Measurements from ENCODE around the gene CBX4.

Gene CBX4

GRCh38 chr17:79839356-79840268 is at the start of gene CBX4:
Gene CBX4, minus strand, starts transcription at chr17:79839440. Its CDS starts 189 bp downstream, at chr17:79839251.
- DNase-seq: peak; percentile 65

GRCh38 chr17:79888009-79888540 is 48.8 kb upstream of the CBX4 start:
- DNase-seq: no peak

DNA sequence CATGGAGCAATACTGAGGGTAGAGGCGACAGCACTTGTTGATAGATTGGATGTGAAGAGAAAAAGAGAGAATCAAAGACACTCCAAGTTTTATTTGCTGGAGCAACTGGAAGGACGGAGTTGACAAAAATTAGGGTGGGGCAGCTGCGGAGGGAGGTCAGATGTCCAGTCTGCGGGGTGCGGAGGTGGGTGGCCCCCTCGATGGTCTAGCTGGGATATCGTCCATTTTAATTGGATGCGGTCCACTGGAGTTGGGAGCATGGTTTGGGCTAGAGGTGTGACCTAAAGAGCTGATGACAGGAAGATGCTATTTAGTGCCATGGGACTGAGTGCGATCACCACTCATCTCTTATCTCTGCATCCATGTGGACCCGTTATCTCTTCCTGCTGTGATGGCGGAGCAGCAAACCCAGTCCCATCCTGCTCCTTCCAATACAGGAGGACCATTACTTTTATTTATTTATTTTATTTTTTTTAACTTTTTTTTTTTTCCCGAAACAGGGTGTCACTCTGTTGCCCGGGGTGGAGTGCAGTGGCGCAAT is 48.3 kb upstream of the CBX4 start:
- no peak for DNase-seq

DNA sequence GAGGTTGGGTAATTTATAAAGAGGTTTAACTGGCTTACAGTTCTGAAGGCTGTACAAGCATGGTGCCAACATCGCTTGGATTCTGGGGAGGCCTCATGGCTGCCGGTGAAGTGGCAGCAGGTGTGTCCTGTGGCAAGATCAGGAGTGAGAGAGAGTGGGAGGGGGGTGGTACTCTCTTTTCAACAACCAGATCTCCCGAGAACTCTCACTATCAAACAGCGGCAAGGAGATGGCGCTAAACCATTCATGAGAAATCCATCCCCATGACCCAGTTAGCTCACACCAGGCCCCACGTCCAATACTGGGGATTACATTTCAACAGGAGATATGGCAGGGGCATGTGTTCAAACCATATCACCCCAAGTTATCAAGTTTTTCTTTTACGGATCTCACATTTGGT is 44.0 kb upstream of the CBX4 start:
- no peak for DNase-seq

GRCh38 chr17:79878329-79878947 is 39.2 kb upstream of the CBX4 start:
- no peak for DNase-seq

- DNase-seq: no peak
Measured at GRCh38 chr17:79877041-79877440, 37.8 kb upstream of the CBX4 start.

- DNase-seq: no peak
Measured at GRCh38 chr17:79875511-79875910, 36.3 kb upstream of the CBX4 start.

- no peak for DNase-seq
Measured at GRCh38 chr17:79874329-79874981, 35.2 kb upstream of the CBX4 start.

GRCh38 chr17:79873583-79873982 is 34.3 kb upstream of the CBX4 start:
- DNase-seq: no peak

GRCh38 chr17:79872762-79873161 is 33.5 kb upstream of the CBX4 start:
- DNase-seq: no peak

DNA sequence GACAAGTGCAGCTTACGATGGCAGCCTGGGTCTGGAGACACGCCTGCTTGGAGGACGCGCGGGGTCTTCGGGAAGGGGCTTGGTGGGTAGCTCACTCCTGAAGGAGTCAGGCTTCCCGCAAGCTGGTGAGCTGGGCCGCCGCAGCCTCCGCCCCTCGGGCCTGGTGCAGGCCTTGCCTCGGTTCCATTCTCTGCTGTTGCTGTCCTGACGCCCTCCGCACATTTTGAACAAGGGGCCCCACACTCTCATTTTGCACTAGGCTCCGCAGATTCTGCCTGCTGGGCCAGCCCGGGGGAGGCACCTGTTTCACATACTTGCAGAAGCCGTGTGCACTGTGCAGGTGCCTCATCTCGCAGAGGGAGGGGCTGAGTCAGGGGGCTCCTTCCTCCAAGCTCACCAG is 31.9 kb upstream of the CBX4 start:
- no peak for DNase-seq

DNA sequence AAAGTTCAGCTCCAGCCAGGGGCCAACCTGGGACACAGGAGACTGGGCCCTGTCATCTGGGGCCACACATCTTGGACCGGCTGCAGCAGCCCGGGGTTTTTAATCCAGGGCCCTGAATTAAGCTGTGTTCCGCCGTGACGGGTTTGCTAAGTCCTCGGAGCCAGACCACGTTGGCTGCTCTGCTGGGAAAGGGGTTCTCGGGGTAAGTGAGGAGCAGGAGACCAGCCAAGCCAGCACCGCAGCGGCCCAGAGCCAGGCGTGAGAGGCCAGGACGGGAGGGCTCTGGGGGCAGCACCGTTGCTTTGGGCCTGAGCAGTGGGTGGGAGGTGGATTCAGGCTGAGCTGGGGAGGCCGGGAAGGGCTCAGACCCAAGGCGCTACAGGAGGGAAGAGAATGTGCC is 31.3 kb upstream of the CBX4 start:
- no peak for DNase-seq

DNA sequence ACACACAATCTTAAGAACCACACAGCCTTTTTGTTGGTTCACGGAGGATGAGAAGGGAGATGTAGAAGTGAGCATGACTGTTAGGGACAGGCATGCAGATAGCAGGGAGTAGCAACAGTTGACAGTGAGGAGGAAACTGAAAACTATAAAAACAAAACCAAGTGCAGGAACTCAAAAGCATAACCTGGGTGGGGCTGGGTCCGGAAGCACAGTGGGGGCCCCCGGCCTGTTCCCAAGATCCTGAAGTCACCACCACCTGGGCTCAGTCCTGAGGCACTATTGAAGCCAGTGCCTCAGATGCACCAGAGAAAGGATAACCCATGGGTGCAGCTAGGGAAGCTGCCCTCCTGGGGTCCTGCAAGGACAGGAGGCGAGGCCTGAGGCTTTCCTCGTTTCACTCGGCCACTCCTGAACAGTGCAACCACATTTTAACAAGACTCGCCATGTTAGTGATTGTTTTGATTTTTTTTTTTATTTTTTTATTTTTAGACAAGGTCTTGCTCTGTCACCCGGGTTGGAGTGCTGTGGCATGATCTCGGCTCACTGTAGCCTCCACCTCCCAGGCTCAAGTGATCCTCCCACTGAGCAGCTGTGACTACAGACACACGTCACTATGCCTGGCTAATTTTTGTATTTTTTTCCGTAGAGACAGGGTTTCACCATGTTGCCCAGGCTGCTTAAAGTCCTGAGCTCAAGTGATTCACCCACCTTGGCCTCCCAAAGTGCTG is 27.7 kb upstream of the CBX4 start:
- DNase-seq: no peak

DNA sequence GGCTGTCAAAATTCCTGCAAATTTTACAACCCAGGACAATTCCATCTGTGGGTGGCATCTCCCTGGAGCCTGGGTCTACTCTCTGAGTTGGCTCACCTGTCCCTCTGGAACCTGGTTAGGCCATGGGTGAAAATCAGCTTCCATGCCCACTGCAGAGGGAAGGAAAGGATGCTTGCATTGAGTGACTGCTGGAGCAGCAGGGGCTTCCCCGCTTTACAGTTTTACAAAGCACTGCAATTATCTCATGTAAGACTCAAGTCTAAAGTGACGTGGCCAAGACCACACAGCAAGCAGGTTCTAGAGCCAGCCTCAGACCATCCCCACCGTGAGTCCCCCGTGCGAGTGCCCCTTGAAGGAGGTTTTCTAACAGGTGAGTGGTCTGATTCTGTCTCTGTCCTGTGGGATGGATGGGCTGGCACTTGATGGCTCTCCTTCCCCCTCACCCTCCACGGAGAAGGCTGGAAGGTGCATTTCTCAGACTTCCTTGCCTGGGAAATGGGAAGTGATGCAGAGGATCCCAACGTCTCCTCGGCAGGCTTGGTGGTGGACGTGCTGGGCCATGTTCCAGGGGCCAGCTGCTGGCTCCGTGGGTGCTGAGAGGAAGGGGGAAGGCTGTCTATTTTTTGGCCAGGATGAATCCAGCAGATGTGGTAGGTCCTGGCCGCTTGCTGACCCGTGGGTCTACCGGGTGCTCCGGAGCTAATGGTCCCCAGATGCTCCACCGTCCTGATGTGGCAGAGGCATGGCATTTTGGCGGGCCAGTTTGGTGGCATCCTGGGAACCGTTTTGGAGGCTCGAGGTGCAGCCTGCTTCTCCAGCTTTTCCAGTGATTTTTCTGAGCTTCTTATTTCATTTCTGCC is 26.3 kb upstream of the CBX4 start:
- no peak for DNase-seq

DNA sequence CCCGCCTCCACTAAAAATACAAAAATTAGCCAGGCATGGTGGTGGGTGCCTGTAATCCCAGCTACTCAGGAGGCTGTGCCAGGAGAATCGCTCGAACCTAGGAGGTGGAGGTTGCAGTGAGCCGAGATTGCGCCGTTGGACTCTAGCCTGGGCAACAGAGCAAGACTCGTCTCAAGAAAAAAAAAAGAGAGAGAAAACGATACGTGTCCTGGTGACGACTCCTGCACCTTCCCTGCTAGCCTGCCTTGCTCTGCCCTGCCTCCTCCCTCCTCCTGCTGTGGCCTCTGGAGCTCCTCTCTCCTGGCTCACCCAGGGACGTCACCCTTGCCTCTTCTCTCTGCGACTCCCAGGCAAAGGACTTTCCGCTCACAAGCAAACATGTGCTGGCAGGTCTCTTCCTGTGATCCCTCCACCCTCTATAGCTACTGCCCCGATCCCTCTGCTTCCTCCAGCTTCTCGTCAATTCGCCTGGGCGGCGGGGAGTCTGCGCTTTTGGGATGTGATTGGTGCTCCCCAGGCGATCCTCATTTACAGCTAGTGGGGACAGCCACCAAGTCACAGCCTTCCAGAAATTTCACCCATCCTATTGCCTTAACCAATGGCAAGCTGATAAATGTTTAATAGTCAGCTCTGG is 25.5 kb upstream of the CBX4 start:
- DNase-seq: no peak

GRCh38 chr17:79864147-79864546 is 24.9 kb upstream of the CBX4 start:
- no peak for DNase-seq

- no peak for DNase-seq
Measured at GRCh38 chr17:79862771-79863440, 23.7 kb upstream of the CBX4 start.

- no peak for DNase-seq
Measured at GRCh38 chr17:79862238-79862637, 23.0 kb upstream of the CBX4 start.

GRCh38 chr17:79861413-79862216 is 22.4 kb upstream of the CBX4 start:
- no peak for DNase-seq
